Erythroblast (primary cell): ENCODE results near the gene ETNK1.
"Not testable (repeated sequence)": the region's sequence is repeated elsewhere in the genome, so short reads cannot be mapped to it uniquely, and the experiment has no call there.

Source experiments
- DNase-seq, 2 experiments: peaks; one replicate each; lab custom pipeline; 2025; lab: John Stamatoyannopoulos, UW
- GATA1 ChIP-seq: IDR thresholded peaks from 2 replicates; pipeline ENCODE4 v1.6.1; 2011; ENCODE audit warnings: low read depth, mild to moderate bottlenecking, control low read depth, low read length, moderate library complexity
- POLR2A ChIP-seq: IDR thresholded peaks from 2 replicates; pipeline ENCODE4 v1.6.1; 2011; ENCODE audit warnings: mild to moderate bottlenecking, low read length

The ETNK1 gene

DNA sequence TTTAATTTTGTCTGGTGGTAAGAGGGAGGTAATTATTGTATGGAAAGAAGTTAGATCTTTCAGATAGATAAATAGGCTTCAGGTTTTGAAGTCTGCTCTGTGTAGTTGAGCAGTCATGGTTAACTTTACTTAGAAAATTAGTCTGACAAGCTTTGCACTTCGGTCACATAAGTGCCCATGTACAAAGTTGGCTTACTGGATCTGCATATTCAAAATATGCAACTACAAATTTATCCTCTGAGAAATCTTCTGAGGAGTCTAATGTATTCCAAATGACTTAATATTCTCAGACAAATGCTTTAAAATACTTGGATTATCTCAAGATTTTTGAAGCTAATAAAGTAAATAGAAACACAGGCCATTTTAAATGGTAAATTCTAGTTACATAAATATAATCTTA is 61.2 kb downstream of the ETNK1 start:
- TF ChIP-seq POLR2A: no peak
- no peak for TF ChIP-seq GATA1

GRCh38 chr12:22687361-22688076 is 62.5 kb downstream of the ETNK1 start:
- TF ChIP-seq GATA1 (no peak), POLR2A (no peak)
- DNase-seq: no peak

More for the DNA sequence above, 61.2 kb downstream of the ETNK1 start:
- DNase-seq: no peak

GRCh38 chr12:22689876-22690275 is 64.9 kb downstream of the ETNK1 start:
- TF ChIP-seq POLR2A (no peak), GATA1 (no peak)
- no peak for DNase-seq

DNA sequence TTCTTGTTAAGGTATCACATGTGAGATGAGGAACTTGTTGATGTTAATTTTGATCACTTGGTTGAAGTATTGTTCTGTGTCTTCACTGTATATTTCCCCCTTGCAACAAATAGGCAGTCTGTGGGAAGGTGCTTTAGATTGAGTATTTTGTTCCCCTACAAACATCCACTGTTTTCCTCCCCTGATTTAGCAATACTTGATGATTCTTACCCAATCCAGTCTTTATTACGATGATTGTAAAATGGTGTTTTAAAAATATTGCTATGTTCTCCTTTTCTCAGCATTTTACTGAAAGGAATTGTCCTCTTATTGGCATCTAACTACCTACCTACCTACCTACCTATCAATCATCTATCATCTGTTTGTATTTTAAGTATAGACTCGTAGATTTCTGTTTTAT is 66.3 kb downstream of the ETNK1 start:
- DNase-seq: no peak
- TF ChIP-seq GATA1 (no peak), POLR2A (no peak)

DNA sequence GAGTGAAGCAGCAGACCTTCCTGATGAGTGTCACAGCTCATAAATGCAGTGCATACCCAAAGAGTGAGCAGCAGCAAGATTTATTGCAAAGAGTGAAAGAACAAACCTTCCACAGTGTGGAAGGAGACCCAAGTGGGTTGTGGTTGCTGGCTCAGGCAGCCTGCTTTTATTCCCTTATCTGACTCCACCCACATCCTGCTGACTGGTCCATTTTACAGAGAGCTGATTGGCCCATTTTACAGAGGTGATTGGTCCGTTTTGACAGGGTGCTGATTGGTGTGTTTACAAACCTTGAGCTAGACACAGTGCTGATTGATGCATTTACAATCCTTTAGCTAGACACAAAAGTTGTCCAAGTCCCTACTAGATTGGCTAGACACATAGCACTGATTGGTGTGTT is 67.5 kb downstream of the ETNK1 start:
- not testable (repeated sequence) for DNase-seq

DNA sequence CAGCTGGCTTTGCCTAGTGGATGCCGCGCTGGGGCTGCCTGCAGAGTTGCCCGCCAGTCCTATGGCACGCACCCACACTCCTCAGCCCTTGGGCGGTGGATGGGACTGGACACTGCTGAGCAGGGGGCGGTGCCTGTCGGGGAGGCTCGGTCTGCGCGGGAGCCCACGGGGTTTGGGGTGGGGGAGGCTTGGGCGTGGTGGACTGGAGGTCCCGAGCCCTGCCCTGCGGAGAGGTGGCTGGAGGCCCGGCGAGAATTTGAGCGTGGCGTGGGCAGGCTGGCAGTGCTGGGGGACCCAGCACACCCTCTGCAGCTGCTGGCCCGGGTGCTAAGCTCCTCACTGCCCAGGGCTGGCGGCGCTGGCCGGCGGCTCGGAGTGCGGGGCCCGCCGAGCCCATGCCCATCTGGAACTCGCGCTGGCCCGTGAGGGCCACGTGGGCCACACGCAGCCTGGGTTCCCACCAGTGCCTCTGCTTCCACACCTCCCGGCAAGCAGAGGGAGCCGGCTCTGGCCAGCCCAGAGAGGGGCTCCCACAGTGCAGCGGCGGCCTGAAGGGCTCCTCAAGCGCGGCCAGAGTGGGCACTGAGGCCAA is 68.1 kb downstream of the ETNK1 start:
- no peak for DNase-seq
- no peak for TF ChIP-seq GATA1
- TF ChIP-seq POLR2A: no peak

- TF ChIP-seq POLR2A: no peak
- TF ChIP-seq GATA1: no peak
- no peak for DNase-seq
Observed at GRCh38 chr12:22698576-22698975, 73.6 kb downstream of the ETNK1 start.

- DNase-seq: not testable (repeated sequence)
Observed at GRCh38 chr12:22699705-22700104, 74.7 kb downstream of the ETNK1 start.

- TF ChIP-seq GATA1: no peak
- DNase-seq: no peak
Observed at GRCh38 chr12:22700106-22700505, 75.1 kb downstream of the ETNK1 start.

DNA sequence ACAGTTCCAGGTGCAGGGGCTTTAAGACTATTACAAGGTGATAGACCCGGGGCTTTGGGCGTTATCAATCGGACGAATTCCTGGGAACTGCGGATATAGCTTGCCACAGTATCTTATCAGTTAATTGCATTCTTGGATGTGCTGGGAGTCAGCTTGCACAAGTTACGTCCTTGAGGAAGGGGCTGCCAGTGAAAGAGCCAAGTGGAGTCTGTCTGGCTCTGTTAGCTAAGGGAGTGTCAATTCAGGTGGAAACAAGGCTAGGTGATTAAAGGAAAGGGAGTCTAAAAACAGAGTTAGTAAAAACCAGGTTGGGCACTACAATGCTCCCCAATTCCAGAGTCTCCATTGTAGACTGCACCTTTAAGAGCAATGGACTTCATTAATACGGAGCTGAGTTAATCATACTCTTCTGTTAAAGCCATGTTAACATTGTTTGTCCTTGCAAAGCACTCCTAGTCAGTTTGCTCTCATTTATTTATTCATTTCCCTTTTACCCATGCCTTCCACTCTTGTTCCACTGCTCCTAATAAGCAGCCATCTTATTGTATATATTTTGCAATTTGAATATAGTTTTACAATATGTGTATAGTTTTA is 76.3 kb downstream of the ETNK1 start:
- not testable (repeated sequence) for DNase-seq

DNA sequence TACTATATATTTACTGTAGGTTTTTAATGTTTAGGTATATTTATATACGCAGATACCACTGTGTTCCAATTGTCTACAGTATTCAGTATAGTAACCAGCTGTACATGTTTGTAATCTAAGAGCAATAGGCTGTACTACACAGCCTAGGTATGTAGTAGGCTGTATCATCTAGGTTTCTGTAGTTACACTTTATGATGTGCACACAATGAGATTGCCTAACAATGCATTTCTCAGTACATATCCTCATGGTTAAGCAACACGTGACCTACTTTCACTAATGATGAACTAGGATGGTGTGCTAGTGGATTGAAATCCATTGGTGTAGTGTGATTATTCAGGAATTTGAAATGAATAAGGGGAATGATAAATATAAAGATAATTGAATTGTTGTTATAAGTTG is 77.7 kb downstream of the ETNK1 start:
- DNase-seq: no peak
- no peak for TF ChIP-seq POLR2A
- TF ChIP-seq GATA1: no peak

- DNase-seq: peak; percentile 8 to 18
Observed at GRCh38 chr12:22709292-22709691, 84.3 kb downstream of the ETNK1 start.

DNA sequence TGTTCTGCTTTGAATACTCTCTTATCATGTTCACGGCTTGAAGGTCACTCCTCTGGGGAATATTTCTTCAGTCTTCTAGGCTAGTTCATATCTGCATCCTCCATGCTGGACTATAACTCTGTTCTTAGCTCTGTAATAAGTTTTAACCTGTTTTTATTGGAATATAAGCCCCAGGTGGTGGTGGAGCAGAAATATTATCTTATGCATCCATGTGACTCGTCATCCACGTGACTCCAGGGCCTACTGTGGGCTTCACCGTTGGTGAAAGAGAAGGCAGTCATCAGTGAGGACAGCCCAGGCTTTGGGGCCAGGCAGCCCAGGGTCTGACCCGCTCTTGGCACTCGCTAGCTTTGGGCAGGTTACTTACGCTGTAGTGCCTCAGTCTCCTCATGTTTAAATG is 87.1 kb downstream of the ETNK1 start:
- TF ChIP-seq GATA1 (no peak), POLR2A (no peak)

More at GRCh38 chr12:22709292-22709691, 84.3 kb downstream of the ETNK1 start:
- TF ChIP-seq GATA1 (no peak), POLR2A (no peak)

GRCh38 chr12:22715254-22715653 is 90.3 kb downstream of the ETNK1 start:
- TF ChIP-seq POLR2A: no peak
- no peak for TF ChIP-seq GATA1

More for the DNA sequence above, 87.1 kb downstream of the ETNK1 start:
- no peak for DNase-seq

GRCh38 chr12:22719745-22720144 is 94.8 kb downstream of the ETNK1 start:
- TF ChIP-seq GATA1 (no peak), POLR2A (no peak)
- DNase-seq: no peak

More at GRCh38 chr12:22715254-22715653, 90.3 kb downstream of the ETNK1 start:
- DNase-seq: no peak
